ENCODE measurements around the gene CIAO2A.

- TF ChIP-seq CTCF (IDR thresholded peaks at IDR 0.05; ENCODE audit: poor library complexity) (no peak), EZH2 (IDR thresholded peaks at IDR 0.05; ENCODE audit: borderline replicate concordance) (no peak), EZH2phosphoT487 (IDR thresholded peaks at IDR 0.05; ENCODE audit: low read depth, severe bottlenecking, unreplicated experiment) (no peak)
Measured at GRCh38 chr15:64082757-64083156, 10.9 kb downstream of the CIAO2A start.
